HG02798 (cell line): ENCODE measurements around the gene CARD6.
"Not testable (repeated sequence)": the region's sequence is repeated elsewhere in the genome, so short reads cannot be mapped to it uniquely, and the experiment has no call there.

Source experiments
- ATAC-seq: cut with Tn5 transposase; IDR thresholded peaks from one replicate; pipeline ENCODE4 v1.9.1; 2021; ENCODE audit warnings: mild to moderate bottlenecking; ENCODE audit not compliant: unreplicated experiment, poor library complexity

The CARD6 gene

DNA sequence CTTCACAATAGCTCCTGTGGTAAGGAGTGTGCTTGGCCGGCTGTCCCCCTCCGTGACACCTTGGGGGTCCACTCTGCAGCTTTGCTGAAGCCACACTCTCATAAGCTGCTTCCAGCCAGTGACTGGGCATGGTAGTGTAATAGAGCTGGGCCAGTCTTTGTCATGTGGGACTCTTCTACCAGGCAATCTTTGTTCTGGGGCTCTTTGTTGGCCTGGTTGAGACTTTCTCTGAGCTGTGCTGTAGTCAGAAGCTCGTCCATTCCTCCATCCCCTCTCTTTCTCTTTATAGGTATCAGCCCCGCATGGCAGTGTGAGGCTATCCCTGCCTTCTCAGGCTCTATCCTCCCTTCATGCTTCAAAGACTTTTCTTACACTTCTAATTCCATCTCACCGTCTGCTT is 25.7 kb downstream of the CARD6 start:
- ATAC-seq = no peak

DNA sequence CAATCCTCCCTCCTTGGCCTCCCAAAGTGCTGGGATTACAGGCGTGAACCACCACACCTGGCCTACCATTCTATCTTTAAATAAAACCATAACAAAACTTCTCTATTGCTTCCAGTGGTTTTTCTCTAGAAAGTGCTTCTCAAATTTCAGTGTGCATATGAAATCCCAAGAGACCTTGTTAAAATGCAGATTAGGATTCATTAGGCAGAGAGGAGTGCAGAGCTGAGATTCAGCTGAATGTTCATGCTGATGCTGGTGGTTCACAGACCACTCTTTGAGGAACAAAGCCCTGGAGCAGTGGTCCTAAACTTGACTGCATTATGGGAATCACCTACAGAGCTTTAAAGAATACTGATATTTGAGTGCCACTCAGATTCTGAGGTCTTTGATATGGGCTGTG is 28.2 kb downstream of the CARD6 start:
- no peak for ATAC-seq

DNA sequence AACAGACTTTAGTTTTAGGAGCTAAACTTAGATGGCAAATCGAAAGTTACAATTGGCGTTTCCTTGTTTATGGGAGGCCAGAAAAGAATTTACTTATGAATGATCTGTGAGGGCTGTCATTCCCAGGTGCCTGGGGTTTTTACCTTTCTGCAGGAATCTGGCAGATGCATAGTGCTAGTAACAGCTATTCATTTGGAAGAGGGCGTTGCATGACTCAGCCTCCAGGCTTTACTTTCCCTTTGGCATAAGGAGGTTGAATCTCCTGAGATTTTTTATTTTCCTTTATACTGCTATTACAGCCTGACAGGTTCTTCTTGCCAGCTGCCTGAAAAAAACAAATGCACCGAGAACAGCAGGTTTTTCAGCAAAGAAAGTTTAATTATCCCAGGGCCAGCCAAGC is 30.0 kb downstream of the CARD6 start:
- ATAC-seq = no peak

DNA sequence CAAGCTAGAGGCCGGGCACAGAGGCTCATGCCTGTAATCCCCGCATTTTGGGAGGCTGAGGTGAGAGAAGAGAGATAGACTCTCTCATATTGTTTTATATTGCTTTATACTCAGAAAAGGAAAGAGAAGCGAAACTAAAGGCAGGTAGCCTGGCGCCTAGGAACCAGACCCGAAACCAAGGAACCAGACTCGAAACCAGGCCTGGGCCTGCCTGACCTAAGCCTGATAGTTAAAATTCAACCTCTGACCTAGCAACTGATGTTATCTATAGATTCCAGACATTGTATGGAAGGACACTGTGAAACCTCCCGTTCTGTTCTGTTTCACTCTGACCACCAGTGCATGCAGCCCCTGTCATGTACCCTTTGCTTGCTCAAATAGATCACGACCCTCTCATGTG is 31.1 kb downstream of the CARD6 start:
- not testable (repeated sequence) for ATAC-seq

DNA sequence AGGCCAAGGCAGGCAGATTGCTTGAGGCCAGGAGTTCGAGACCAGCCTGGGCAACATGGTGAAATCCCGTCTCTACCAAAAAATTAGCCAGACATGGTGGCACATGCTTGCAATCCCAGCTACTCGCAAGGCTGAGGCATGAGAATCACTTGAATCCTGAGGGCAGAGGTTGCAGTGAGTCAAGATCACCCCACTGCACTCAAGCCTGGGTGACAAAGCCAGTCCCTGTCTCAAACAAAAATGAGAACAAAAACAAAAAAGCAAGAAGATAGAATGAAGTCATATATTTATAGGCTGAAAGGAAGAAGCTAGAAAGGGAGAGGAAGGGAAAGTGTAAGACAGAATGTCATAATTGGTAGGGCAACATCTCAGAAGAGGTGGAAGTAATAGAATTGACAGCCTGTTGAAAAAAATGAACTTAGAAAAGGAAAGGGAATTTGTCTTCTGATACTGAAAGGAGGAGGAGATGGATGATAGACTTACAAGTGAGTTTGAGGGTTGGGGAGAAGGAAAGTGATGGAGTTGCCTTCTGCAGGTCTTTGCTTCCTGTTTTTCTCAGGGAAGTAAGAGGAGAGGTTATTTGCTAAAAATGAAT is 32.2 kb downstream of the CARD6 start:
- no peak for ATAC-seq

DNA sequence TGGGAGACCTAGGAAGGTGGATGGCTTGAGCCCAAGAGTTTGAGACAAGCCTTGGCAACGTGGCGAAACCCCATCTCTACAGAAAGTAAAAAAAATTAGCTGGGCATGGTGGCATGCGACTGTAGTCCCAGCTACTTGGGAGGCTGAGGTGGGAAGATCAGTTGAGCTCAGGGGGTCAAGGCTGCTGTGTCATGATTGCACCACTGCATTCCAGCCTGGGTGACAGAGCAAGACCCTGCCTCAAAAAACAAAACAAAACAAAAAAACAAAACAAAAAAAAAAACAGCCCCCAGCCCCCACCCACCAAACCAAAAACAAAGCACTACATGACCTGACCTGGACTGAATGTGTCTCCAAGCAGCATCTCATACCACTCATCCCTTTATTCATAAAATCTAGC is 34.8 kb downstream of the CARD6 start:
- ATAC-seq = no peak

DNA sequence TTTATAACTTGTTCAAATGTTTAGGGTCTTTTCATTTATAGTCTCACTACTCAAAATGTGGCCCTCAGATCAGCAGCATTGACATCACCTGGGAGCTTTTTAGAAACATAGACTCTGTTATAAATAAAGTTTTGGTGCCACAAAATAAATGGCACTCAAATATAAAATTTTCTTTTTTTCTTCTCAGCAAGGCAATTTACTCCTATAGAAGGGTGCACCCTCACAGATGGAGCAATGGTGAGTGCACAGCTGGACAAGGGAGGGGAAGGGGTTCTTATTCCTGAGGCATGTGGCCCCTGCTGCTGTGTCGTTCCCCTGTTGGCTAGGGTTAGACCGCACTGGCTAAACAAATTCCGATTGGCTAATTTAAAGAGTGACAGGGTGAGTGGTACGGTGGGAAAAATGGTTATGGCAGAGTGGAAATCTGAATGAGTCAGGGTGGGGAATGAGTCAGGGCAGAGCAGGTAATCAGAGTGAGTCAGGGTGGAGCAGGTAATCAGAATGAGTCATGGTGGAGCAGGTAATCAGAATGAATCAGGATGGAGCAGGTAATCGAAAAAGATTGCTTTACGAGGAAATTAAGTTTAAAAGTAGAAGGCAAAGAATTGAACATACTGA is 36.3 kb downstream of the CARD6 start:
- no peak for ATAC-seq

DNA sequence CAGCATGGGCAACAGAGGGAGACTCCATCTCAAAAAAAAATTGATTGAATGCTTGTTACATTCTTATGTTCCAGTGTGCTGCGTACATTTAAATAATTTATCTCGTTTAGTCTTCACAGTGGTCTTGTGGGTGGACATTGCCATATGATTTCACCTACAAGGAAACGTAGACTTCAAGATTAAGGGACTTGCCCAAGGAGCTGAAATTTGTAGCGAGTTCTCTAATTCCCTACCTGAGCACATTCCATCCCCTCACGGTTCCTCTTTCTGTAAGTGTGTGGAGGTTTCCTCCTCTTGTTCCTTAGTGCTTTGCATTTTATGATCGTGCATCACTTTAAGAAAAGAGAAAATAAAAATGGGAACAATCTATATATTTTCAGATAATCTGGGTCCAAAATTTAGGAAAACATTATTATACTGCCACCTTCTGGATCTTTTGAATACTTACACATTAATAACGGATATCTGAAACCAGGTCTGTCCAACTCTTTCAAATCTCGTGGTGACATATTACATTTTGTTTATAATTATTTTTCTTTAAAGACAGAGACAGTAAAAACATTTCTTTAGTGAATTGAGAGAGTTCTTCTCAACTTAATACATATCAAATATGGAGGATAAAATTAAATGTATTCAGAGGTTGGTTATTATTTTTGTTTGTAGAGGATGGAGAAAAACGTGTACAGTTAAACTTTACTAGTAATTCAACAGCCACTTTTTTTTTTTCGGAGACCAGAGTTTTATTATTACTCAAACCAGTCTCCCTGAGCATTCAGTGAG is 38.2 kb downstream of the CARD6 start:
- no peak for ATAC-seq

DNA sequence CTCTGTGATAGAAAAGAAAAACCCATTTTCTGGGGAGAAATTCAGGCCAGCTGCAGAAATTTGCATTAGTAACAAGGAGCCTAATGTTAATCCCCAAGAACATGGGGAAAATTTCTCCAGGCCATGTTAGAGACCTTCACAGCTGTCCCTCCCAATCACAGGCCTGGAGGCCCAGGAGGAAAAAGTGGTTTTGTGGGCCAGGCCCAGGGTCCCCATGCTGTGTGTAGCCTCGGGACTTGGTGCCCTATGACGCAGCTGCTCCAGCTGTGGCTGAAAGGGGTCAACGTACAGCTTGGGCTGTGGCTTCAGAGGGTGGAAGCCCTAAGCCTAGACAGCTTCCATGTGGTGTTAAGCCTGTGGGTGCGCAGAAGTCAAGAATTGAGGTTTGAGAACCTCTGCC is 41.1 kb downstream of the CARD6 start:
- ATAC-seq = no peak

DNA sequence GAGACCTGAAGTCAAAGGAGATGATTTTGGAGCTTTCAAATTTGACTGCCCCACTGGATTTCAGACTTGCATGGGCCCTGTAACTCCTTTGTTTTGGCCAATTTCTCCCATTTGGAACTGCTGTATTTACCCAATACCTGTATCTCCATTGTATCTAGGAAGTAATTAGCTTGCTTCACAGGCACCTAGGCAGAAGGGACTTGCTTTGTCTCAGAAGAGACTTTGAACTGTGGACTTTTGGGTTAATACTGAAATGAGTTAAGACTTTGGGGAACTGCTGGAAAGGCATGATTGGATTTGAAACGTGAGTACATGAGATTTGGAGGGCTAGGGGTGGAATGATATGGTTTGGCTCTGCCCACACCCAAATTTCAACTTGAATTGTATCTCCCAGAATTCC is 41.9 kb downstream of the CARD6 start:
- not testable (repeated sequence) for ATAC-seq

DNA sequence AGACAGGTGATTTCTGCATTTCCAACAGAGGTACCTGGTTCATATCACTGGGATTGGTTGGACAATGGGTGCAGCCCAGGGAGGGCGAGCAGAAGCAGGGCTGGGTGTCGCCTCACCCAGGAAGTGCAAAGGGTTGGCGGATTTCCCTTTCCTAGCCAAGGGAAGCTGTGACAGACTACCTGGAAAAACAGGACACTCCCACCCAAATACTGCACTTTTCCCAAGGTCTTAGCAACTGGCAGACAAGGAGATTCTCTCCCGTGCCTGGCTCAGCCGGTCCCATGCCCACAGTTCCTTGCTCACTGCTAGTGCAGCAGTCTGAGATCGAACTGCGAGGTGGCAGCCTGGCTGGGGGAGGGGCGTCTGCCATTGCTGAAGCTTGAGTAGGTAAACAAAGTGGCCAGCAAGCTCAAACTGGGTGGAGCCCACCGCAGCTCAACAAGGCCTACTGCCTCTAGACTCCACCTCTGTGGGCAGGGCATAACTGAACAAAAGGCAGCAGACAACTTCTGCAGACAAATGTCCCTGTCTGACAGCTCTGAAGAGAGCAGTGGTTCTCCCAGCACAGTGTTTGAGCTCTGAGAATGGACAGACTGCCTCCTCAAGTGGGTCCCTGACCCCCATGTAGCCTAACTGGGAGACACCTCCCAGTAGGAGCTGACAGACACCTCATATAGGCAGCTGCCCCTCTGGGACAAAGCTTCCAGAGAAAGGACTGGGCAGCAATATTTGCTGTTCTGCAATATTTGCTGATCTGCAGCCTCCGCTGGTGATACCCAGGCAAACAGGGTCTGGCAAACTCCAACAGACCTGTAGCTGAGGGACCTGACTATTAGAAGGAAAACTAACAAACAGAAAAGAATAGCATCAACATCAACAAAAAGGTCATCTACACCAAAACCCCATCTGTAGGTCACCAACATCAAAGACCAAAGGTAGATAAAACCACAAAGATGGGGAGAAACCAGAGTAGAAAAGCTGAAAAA is 54.6 kb downstream of the CARD6 start:
- ATAC-seq = not testable (repeated sequence)

DNA sequence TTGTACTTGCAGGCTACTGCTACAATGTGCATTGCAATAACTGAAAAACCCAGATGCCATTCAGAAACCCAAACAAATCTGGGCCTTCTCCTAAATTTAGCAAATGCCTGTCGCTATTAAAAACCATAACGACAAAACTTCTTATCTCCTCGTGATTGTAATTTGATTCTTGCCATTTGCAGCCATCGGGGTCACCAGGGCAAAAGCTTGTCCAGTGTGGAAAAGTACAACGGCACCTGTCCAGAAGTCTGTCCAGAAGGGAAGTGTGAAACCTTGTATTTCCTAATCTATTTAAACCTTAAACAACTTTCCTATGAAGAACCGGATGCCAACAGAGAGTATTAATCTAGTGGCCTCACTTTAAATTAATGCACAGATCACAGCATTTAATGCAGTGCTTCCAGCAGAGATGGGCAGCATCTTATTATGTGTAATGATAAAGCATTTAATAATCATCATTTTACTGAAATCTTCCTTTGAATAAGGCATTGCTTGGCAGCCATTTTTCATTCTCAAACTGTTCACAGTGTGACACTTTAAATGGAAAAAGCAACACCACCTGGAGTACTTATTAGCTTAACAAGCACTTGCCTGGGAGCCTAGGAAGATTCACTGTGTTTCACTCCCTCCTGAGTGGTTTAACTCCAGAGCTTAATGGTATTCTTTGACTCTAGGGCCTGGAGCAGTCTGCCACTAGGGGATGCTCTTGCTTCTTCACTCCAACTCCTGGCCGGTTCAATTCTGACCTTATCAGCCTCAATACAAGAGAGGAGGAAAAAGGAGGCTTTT is 63.2 kb downstream of the CARD6 start:
- peak; percentile 90 for ATAC-seq

DNA sequence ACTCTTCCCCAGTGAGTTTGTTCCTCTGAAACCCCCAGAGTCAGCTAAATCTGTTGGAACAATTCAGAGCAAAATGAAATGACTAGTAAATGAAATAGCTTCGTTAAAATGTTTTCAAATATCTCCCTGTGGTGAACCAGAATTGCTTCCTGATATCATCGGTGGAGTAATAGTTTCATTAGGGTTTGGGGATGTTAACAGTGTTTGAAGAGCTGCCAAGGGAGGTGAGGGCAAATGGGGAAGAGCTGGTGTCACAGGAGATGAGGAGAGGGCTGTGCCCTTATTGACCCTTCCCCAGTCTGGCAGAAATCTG is 63.8 kb downstream of the CARD6 start:
- ATAC-seq = no peak

DNA sequence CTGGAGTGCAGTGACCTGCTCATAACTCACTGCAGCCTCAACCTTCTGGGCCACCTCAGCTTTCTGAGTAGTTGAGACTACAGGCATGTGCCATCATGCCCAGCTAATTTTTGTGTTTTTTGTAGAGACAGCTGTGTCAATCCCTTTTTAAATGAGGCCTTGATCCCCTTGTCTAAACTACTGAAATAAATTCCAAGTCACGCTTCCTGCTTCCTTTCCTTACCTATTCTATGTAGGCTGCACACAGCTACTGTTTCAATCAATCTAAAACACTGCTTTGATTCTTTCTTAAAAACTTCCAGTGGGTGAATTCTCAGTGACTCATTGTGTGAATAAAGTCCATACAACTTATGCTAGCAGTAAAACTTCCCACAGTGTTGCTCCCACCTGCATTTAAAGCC is 65.2 kb downstream of the CARD6 start:
- no peak for ATAC-seq

DNA sequence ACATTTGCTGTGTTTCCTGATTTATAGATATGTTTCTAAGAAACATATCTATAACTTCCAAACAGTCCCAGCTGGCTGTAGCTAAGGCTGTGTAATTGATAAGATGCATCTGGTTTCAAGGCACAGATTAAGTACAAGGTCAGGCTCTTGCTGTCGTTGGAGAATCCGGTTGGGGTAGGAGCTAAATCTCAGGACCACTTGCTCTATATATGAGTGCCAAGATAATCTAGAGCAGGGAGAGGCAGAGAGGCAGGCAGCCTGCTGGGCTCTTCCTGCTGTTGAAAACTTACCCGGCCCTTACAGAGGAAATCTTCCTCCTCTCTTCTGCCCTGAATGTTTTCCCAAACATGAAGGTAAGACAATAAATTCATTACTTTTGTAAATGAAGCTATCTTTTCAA is 68.1 kb downstream of the CARD6 start, which contains the start of gene C7:
Gene C7, plus strand, starts transcription at position 234 of the 400 bp plus-strand sequence. Its CDS starts 114 bp downstream, at position 348.
- ATAC-seq = no peak

DNA sequence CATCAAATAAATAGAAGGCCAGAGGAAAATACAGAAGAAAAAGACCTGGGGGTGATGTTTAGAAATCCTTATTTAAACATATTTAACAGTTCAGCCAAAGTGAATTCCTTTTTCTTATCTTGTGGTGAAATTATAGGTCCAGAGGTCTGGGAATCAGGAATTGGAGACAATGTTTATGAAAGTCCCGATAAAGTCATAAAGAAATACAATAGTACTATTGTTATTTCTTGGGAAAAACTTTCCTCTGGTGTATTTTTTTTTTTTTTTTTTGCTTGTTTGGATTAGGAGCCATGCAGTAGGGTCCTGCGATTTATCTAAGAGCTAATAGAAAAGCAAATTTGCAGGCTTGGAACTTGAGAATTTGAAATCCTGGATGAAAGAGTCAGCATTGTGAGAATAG is 68.6 kb downstream of the CARD6 start:
- no peak for ATAC-seq
